IMR-90 (cell line): ENCODE results near the gene ICAM5. TPM values are rescaled to one million over a fixed set of nuclear protein-coding genes. Genes with fewer than 3 reads are reported as not detected.

Experiments used
- ATAC-seq: fragments of 200-7000 bp; cut with Tn5 transposase; 2 replicates; pipeline ENCODE4 v1.9.1; 2020; ENCODE audit warnings: low read depth, mild to moderate bottlenecking, moderate library complexity
- BruUV-seq: library from RNA; stranded (reverse); fragments of 400-500 nt; replicated peaks from 2 replicates; lab custom pipeline; 2021; lab: Mats Ljungman, UMichigan
- CTCF ChIA-PET: fragments of 300-600 bp; formaldehyde crosslinking; extraction: SDS; loops from one replicate; lab custom pipeline; 2021; ENCODE audit warnings: antibody characterized with exemption; lab: Yijun Ruan, JAX
- POLR2A ChIA-PET: fragments of 300-600 bp; sonication (Branson Sonifier 250); formaldehyde crosslinking; loops from one replicate; lab custom pipeline; 2022; ENCODE audit warnings: antibody characterized with exemption; ENCODE audit not compliant: unreplicated experiment; lab: Charles Lee
- DNase-seq: peaks from one replicate; pipeline ENCODE4 v3.0.0; 2013
- H2AFZ ChIP-seq: replicated peaks from 2 replicates; pipeline ENCODE3; 2013; ENCODE audit warnings: low read length, mild to moderate bottlenecking; ENCODE audit not compliant: poor library complexity
- H2AK5ac ChIP-seq: 2 replicates; pipeline ENCODE4 v1.6.1; 2013; ENCODE audit warnings: low read depth, low read length, inconsistent platforms
- H2AK9ac ChIP-seq: replicated peaks from 2 replicates; pipeline ENCODE3; 2013; ENCODE audit warnings: mild to moderate bottlenecking, low read depth, low read length, moderate library complexity; ENCODE audit not compliant: poor library complexity
- H2BK120ac ChIP-seq: 2 replicates; pipeline ENCODE4 v1.6.1; 2013; ENCODE audit warnings: low read depth, low read length, inconsistent platforms
- H2BK15ac ChIP-seq: 3 replicates; pipeline ENCODE4 v1.6.1; 2013; ENCODE audit warnings: low read depth, low read length, inconsistent platforms
- H2BK20ac ChIP-seq: 2 replicates; pipeline ENCODE4 v1.6.1; 2013; ENCODE audit warnings: low read depth, mild to moderate bottlenecking, inconsistent platforms, low read length, moderate library complexity
- H2BK5ac ChIP-seq: 2 replicates; pipeline ENCODE4 v1.6.1; 2013; ENCODE audit warnings: mild to moderate bottlenecking, low read depth, low read length, inconsistent platforms; ENCODE audit not compliant: poor library complexity, severe bottlenecking
- H3K14ac ChIP-seq: replicated peaks from 2 replicates; pipeline ENCODE4 v1.6.1; 2013; ENCODE audit warnings: low read depth, low read length, inconsistent platforms
- H3K18ac ChIP-seq: 2 replicates; pipeline ENCODE4 v1.6.1; 2013; ENCODE audit warnings: low read depth, low read length, control low read depth
- H3K23ac ChIP-seq: 2 replicates; pipeline ENCODE4 v1.6.1; 2013; ENCODE audit warnings: low read depth, low read length, inconsistent platforms
- H3K27ac ChIP-seq: 2 replicates; pipeline ENCODE4 v1.5.1; 2013; ENCODE audit warnings: mild to moderate bottlenecking, control low read depth, low read length; ENCODE audit not compliant: insufficient read depth
- H3K27me3 ChIP-seq: 2 replicates; pipeline ENCODE4 v1.6.1; 2013; ENCODE audit warnings: low read length; ENCODE audit not compliant: control insufficient read depth, insufficient read depth
- H3K36me3 ChIP-seq: 2 replicates; pipeline ENCODE4 v1.6.1; 2013; ENCODE audit warnings: low read length, mixed read lengths; ENCODE audit not compliant: control insufficient read depth, insufficient read depth
- H3K4ac ChIP-seq: 2 replicates; pipeline ENCODE4 v1.6.1; 2013; ENCODE audit warnings: low read depth, low read length, inconsistent platforms
- H3K4me1 ChIP-seq: 2 replicates; pipeline ENCODE4 v1.6.1; 2013; ENCODE audit warnings: low read length, mixed read lengths; ENCODE audit not compliant: control insufficient read depth, insufficient read depth
- H3K4me2 ChIP-seq: 2 replicates; pipeline ENCODE4 v1.6.1; 2013; ENCODE audit warnings: low read depth, mild to moderate bottlenecking, control low read depth, low read length, moderate library complexity
- H3K4me3 ChIP-seq: 2 replicates; pipeline ENCODE4 v1.5.1; 2013; ENCODE audit warnings: low read depth, mild to moderate bottlenecking, control low read depth, low read length, moderate library complexity; ENCODE audit not compliant: insufficient read depth
- H3K56ac ChIP-seq: 2 replicates; pipeline ENCODE4 v1.6.1; 2013; ENCODE audit warnings: low read length, inconsistent platforms; ENCODE audit not compliant: insufficient read depth; ENCODE audit errors: extremely low read depth
- H3K79me1 ChIP-seq, 2 experiments: 2 replicates each; pipeline ENCODE4 v1.6.1; 2013; ENCODE audit warnings: low read length in 2 of 2, inconsistent platforms in 1 of 2, low read depth in 1 of 2
- H3K9ac ChIP-seq: 2 replicates; pipeline ENCODE4 v1.6.1; 2013; ENCODE audit warnings: low read depth, low read length, control low read depth
- H3K9me1 ChIP-seq: 2 replicates; pipeline ENCODE4 v1.6.1; 2013; ENCODE audit warnings: low read length, inconsistent platforms; ENCODE audit not compliant: insufficient read depth
- H3K9me3 ChIP-seq: 2 replicates; pipeline ENCODE4 v1.6.1; 2013; ENCODE audit warnings: low read length; ENCODE audit not compliant: control insufficient read depth, insufficient read depth
- H4K20me1 ChIP-seq: 2 replicates; pipeline ENCODE4 v1.6.1; 2013; ENCODE audit warnings: low read length, inconsistent platforms; ENCODE audit not compliant: insufficient read depth
- H4K5ac ChIP-seq: 2 replicates; pipeline ENCODE4 v1.6.1; 2013; ENCODE audit warnings: mild to moderate bottlenecking, low read depth, low read length, control low read depth
- H4K8ac ChIP-seq, 2 experiments: 2 replicates each; pipeline ENCODE4 v1.6.1; 2013; ENCODE audit warnings: low read depth in 2 of 2, low read length in 2 of 2, control low read depth in 1 of 2, inconsistent platforms in 1 of 2
- H4K91ac ChIP-seq: 2 replicates; pipeline ENCODE4 v1.6.1; 2013; ENCODE audit warnings: low read depth, low read length, inconsistent platforms; ENCODE audit not compliant: insufficient read depth
- BHLHE40 ChIP-seq: fragments of 150-350 bp; IDR thresholded peaks from 2 replicates; pipeline ENCODE4 v1.6.1; 2016; ENCODE audit warnings: mild to moderate bottlenecking, low read depth, low read length
- CEBPB ChIP-seq: IDR thresholded peaks from 2 replicates; pipeline ENCODE4 v1.6.1; 2012; ENCODE audit warnings: low read depth, low read length, improper control_type of control experiment
- CHD1 ChIP-seq: IDR thresholded peaks from 2 replicates; pipeline ENCODE4 v1.6.1; 2012; ENCODE audit warnings: low read depth, low read length, improper control_type of control experiment
- FOS ChIP-seq: fragments of 150-350 bp; IDR thresholded peaks from 2 replicates; pipeline ENCODE4 v1.6.1; 2016; ENCODE audit warnings: low read depth, low read length
- MAZ ChIP-seq: IDR thresholded peaks from 2 replicates; pipeline ENCODE4 v1.6.1; 2012; ENCODE audit warnings: low read depth, mild to moderate bottlenecking, low read length, improper control_type of control experiment, moderate library complexity, borderline replicate concordance
- MXI1 ChIP-seq: IDR thresholded peaks from 2 replicates; pipeline ENCODE4 v1.6.1; 2012; ENCODE audit warnings: low read depth, mild to moderate bottlenecking, low read length, moderate library complexity, borderline replicate concordance
- NFE2L2 ChIP-seq: fragments of 150-350 bp; IDR thresholded peaks from 2 replicates; pipeline ENCODE4 v1.6.1; 2016; ENCODE audit warnings: low read depth, mild to moderate bottlenecking, low read length
- POLR2A ChIP-seq: IDR thresholded peaks from 2 replicates; pipeline ENCODE4 v1.6.1; 2012; ENCODE audit warnings: mild to moderate bottlenecking, low read depth, low read length
- RAD21 ChIP-seq: IDR thresholded peaks from 2 replicates; pipeline ENCODE4 v1.6.1; 2012; ENCODE audit warnings: low read length, improper control_type of control experiment
- RCOR1 ChIP-seq: IDR thresholded peaks from 2 replicates; pipeline ENCODE4 v1.6.1; 2012; ENCODE audit warnings: mild to moderate bottlenecking, low read length, improper control_type of control experiment; ENCODE audit not compliant: insufficient replicate concordance
- RFX5 ChIP-seq: IDR thresholded peaks from 2 replicates; pipeline ENCODE4 v1.8.0; 2012; ENCODE audit warnings: low read depth, mild to moderate bottlenecking, low read length, moderate library complexity
- SMC3 ChIP-seq: fragments of 150-350 bp; IDR thresholded peaks from 2 replicates; pipeline ENCODE4 v1.6.1; 2016; ENCODE audit warnings: low read depth, mild to moderate bottlenecking, antibody characterized with exemption, low read length, moderate library complexity
- USF2 ChIP-seq: fragments of 150-350 bp; IDR thresholded peaks from 2 replicates; pipeline ENCODE4 v1.6.1; 2017; ENCODE audit warnings: mild to moderate bottlenecking, antibody characterized with exemption, low read length, low read depth
- WGBS, 2 experiments: methylation state at CpG; one replicate each; pipeline versions ENCODE4 v1.1.5 to v1.1.7; 2013; ENCODE audit warnings: missing lambda C conversion rate in 2 of 2; ENCODE audit not compliant: insufficient read length in 1 of 2; ENCODE audit errors: extremely low coverage in 2 of 2; 5-methylcytosine and 5-hydroxymethylcytosine counted together
- dilution Hi-C: fragments of 300-500 bp; cut with HindIII; formaldehyde crosslinking; loops from one replicate; pipeline ENCODE4 v1.14.3; 2018; ENCODE audit warnings: low sequenced_read_pairs; ENCODE audit not compliant: unreplicated experiment
- in situ Hi-C: fragments of 300-500 bp; cut with MboI; formaldehyde crosslinking; loops from 3 replicates; pipeline ENCODE4 v1.14.3; 2019; ENCODE audit warnings: low sequenced_read_pairs, inconsistent platforms, mixed read lengths
- intact Hi-C: fragments of 100-400 bp; cut with micrococcal nuclease; formaldehyde crosslinking; loops from 2 replicates; pipeline ENCODE4 v1.10.0; 2022
- polyA plus RNA-seq, 3 experiments: library from polyadenylated mRNA; depleted of rRNA; stranded (reverse); fragments of >200 nt; gene quantifications; 2 replicates each; pipeline ENCODE4 v1.2.3, GENCODE V29; 2012; ENCODE audit warnings: low replicate concordance in 1 of 3
- total RNA-seq: library from RNA; depleted of rRNA; stranded (reverse); fragments of >200 nt; gene quantifications from 2 replicates; pipeline ENCODE4 v1.2.3, GENCODE V29; 2012
- TF ChIP-seq, protein P1 (sequence below): fragments of 150-350 bp; IDR thresholded peaks from 2 replicates; pipeline ENCODE4 v1.6.1; 2016; ENCODE audit warnings: low read depth, mild to moderate bottlenecking, low read length, moderate library complexity, borderline replicate concordance

The ICAM5 gene
- total and polyA plus RNA-seq, 2 of the 4 experiments (the other 2 are of a cell fraction), result 3.0 to 23.9 TPM

GRCh38 chr19:10270616-10271394 lies 18.9 kb upstream of the ICAM5 start, which contains the start of gene ICAM1:
Gene ICAM1 (plus strand): TSS chr19:10271120. CDS start chr19:10271160, 40 bp downstream.
- Histone ChIP-seq H4K8ac (peak within 1 kb of the TSS; percentile 64 to 81), H3K14ac (0 out of 2 replicates have a peak within 1 kb of the TSS, but pooled peaks have one; percentile 44), H2BK120ac (peak within 1 kb of the TSS; percentile 65; the same call in 1 of the 2 replicates), H3K4ac (peak within 1 kb of the TSS; percentile 60), H2AFZ (peak within 1 kb of the TSS; percentile 94), H3K9me1 (no peaks in the 10 kb centered on the region), H2AK9ac (peak within 1 kb of the TSS; percentile 80), H2AK5ac (peak within 1 kb of the TSS; percentile 37), H4K20me1 (no peaks in the 10 kb centered on the region), H3K23ac (no peak within 1 kb of the TSS), H3K18ac (no peak within 1 kb of the TSS; the same call in 1 of the 2 replicates), H3K9me3 (no peaks in the 10 kb centered on the region), H4K5ac (peak within 1 kb of the TSS; percentile 57), H3K9ac (peak within 1 kb of the TSS; percentile 31; the same call in 1 of the 2 replicates), H3K27ac (no peak within 1 kb of the TSS; the same call in 1 of the 2 replicates), H3K79me1 (0 out of 4 replicates have a peak, but pooled peaks cover 0 to 6% of the 10 kb centered on the region in 2 experiments), H4K91ac (peak within 1 kb of the TSS; percentile 41), H3K4me2 (peak within 1 kb of the TSS; percentile 30), H3K4me1 (peaks cover 3% of the 10 kb centered on the region; the same call in 1 of the 2 replicates), H3K36me3 (no peaks in the 10 kb centered on the region), H2BK20ac (no peak within 1 kb of the TSS), H2BK15ac (no peak within 1 kb of the TSS; the same call in 2 of the 3 replicates), H3K4me3 (peak within 1 kb of the TSS; percentile 32), H2BK5ac (no peak within 1 kb of the TSS), H3K56ac (peak within 1 kb of the TSS; percentile 10; the same call in 1 of the 2 replicates), H3K27me3 (no peaks in the 10 kb centered on the region; the same call in 1 of the 2 replicates)
- ATAC-seq, result no peak; the same call in 1 of the 2 replicates
- in situ Hi-C loops (no loop called here), intact Hi-C loops (no loop called here), dilution Hi-C loops (no loop called here)
- 17% methylated on average over 36 of the region's 51 CpGs; no CpG with 5 or more reads in 1 of the 2 experiments for WGBS, 2 experiments
- ChIA-PET POLR2A (interaction anchor here (1.6 kb wide), 1 partner anchor 21 kb away, joined by 8 read pairs; no protein-coding TSS in a partner anchor), CTCF (interaction anchor here (0.6 to 2.6 kb wide), 3 partner anchors 20 to 157 kb away, joined by 4 to 12 read pairs (median 8); no protein-coding TSS in a partner anchor)
- DNase-seq, result peak; percentile 66
- TF ChIP-seq USF2 (no peak), RAD21 (no peak), BHLHE40 (no peak), NFE2L2 (no peak), FOS (no peak), CEBPB (no peak), MXI1 (peak; percentile 25; the same call in 1 of the 2 replicates), RCOR1 (no peak), MAZ (peak; percentile 41; the same call in 1 of the 2 replicates), CHD1 (no peak), SMC3 (no peak), POLR2A (no peak), RFX5 (no peak)
- TF ChIP-seq, protein P1, sequence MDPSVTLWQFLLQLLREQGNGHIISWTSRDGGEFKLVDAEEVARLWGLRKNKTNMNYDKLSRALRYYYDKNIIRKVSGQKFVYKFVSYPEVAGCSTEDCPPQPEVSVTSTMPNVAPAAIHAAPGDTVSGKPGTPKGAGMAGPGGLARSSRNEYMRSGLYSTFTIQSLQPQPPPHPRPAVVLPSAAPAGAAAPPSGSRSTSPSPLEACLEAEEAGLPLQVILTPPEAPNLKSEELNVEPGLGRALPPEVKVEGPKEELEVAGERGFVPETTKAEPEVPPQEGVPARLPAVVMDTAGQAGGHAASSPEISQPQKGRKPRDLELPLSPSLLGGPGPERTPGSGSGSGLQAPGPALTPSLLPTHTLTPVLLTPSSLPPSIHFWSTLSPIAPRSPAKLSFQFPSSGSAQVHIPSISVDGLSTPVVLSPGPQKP, result no peak
- no TSS peak for BruUV-seq
